Mucosa of descending colon (tissue), 3 donors: ENCODE data around the gene SCUBE1. TPM values are rescaled to one million over a fixed set of nuclear protein-coding genes. Genes with fewer than 3 reads are reported as not detected.

Source experiments
- ATAC-seq: fragments of 200-7000 bp; cut with Tn5 transposase; one replicate; pipeline ENCODE4 v1.9.1; 2020; ENCODE audit warnings: mild to moderate bottlenecking, moderate library complexity
- DNase-seq, 3 donors: peaks; one replicate each; pipeline ENCODE4 v3.0.0-alpha.2; 2020
- H3K36me3 ChIP-seq: fragments of 200-600 bp; one replicate; pipeline ENCODE4 v1.8.0; 2021; ENCODE audit warnings: low read depth, mild to moderate bottlenecking
- H3K4me1 ChIP-seq: fragments of 200-600 bp; one replicate; pipeline ENCODE4 v1.8.0; 2021; ENCODE audit warnings: low read depth, mild to moderate bottlenecking
- H3K4me3 ChIP-seq: fragments of 200-600 bp; one replicate; pipeline ENCODE4 v1.8.0; 2021; ENCODE audit warnings: mild to moderate bottlenecking
- H3K9me3 ChIP-seq: fragments of 200-600 bp; one replicate; pipeline ENCODE4 v1.8.0; 2021; ENCODE audit warnings: mild to moderate bottlenecking
- CTCF ChIP-seq: fragments of 200-600 bp; IDR thresholded peaks from one replicate; pipeline ENCODE4 v1.8.0; 2022; ENCODE audit warnings: antibody characterized with exemption, mild to moderate bottlenecking
- intact Hi-C, 2 donors: fragments of 100-400 bp; cut with DNase I in 1 of 2; cut with micrococcal nuclease in 1 of 2; formaldehyde crosslinking; loops; one replicate each; pipeline versions ENCODE4 v1.11.0 to v1.11.1; 2022; cut with DNase I, micrococcal nuclease
- total RNA-seq, 3 donors: library from RNA; stranded (reverse); fragmentation: NEBNext Ultra II Directional in 2 of 3; extraction: Animal tissue kit (Norgen Biotek cat#: 25700) in 2 of 3; gene quantifications; one replicate each; pipeline versions ENCODE4 v1.2.1 to v1.2.4, GENCODE V29; 2021 to 2023
- donor health status: DM: no; HTN: no; CAD: no; lungs with moderate emphysema.
- donor health status: DM: no; HTN: no; CAD: no.
- donor health status: DM: no; HTN: yes; CAD: no.

SCUBE1 gene
- total RNA-seq, 3 donors from 2014 or later = 3.8 to 20.9 (median 4.7) TPM

GRCh38 chr22:43310798-43311197 is 32.4 kb downstream of the SCUBE1 start:
- no peaks in the 10 kb centered on the region for H3K4me1 ChIP-seq
- intact Hi-C loops = no loop called here
- no peak for TF ChIP-seq CTCF
- H3K4me3 ChIP-seq = no peak overlapping the region
- DNase-seq (no peak), ATAC-seq (no peak)
- no peaks in the 10 kb centered on the region for H3K9me3 ChIP-seq
- no peaks in the 10 kb centered on the region for H3K36me3 ChIP-seq

- Histone ChIP-seq H3K4me3 (no peak overlapping the region), H3K9me3 (no peaks in the 10 kb centered on the region), H3K4me1 (no peaks in the 10 kb centered on the region), H3K36me3 (no peaks in the 10 kb centered on the region)
- no peak for ATAC-seq
- no peak for DNase-seq
- intact Hi-C loops = no loop called here
- no peak for TF ChIP-seq CTCF
Measured at GRCh38 chr22:43310311-43310710, 32.9 kb downstream of the SCUBE1 start.

- DNase-seq (no peak), ATAC-seq (no peak)
- no peak overlapping the region for H3K4me3 ChIP-seq
- H3K36me3 ChIP-seq = no peaks in the 10 kb centered on the region
- TF ChIP-seq CTCF = no peak
- H3K4me1 ChIP-seq = no peaks in the 10 kb centered on the region
- no peaks in the 10 kb centered on the region for H3K9me3 ChIP-seq
- intact Hi-C loops = no loop called here
Measured at GRCh38 chr22:43308836-43309235, 34.3 kb downstream of the SCUBE1 start.

- Histone ChIP-seq H3K4me1 (no peaks in the 10 kb centered on the region), H3K4me3 (no peak overlapping the region), H3K9me3 (no peaks in the 10 kb centered on the region), H3K36me3 (no peaks in the 10 kb centered on the region)
- TF ChIP-seq CTCF = no peak
- no peak for DNase-seq
- ATAC-seq = no peak
- intact Hi-C loops = no loop called here
Measured at GRCh38 chr22:43308060-43308830, 34.9 kb downstream of the SCUBE1 start.

GRCh38 chr22:43305806-43306205 is 37.4 kb downstream of the SCUBE1 start:
- H3K4me3 ChIP-seq = no peak overlapping the region
- intact Hi-C loops = no loop called here
- TF ChIP-seq CTCF = no peak
- no peaks in the 10 kb centered on the region for H3K4me1 ChIP-seq
- ATAC-seq (no peak), DNase-seq (no peak)
- H3K9me3 ChIP-seq = no peaks in the 10 kb centered on the region
- H3K36me3 ChIP-seq = no peaks in the 10 kb centered on the region
